ENCODE measurements around the gene TRMT2B.
"Not testable (repeated sequence)": the region's sequence is repeated elsewhere in the genome, so short reads cannot be mapped to it uniquely, and the experiment has no call there.

Gene TRMT2B

GRCh38 chrX:101078716-101079598 lies 27.0 kb upstream of the TRMT2B start, which contains the start of gene TMEM35A:
Gene TMEM35A, plus strand, starts transcription at chrX:101078879. Its CDS starts 124 bp downstream, at chrX:101079003.
- TF ChIP-seq CTCF (conservative IDR thresholded peaks at IDR 0.05) = no peak
- no peak within 1 kb of the TSS for H3K27ac ChIP-seq

GRCh38 chrX:101071582-101071981 lies 19.7 kb upstream of the TRMT2B start:
- no peak for TF ChIP-seq CTCF (conservative IDR thresholded peaks at IDR 0.05)
- no peak overlapping the region for H3K27ac ChIP-seq

GRCh38 chrX:101062176-101062575 lies 10.3 kb upstream of the TRMT2B start:
- no peak overlapping the region for H3K27ac ChIP-seq
- no peak for TF ChIP-seq CTCF (conservative IDR thresholded peaks at IDR 0.05)

- no peak for TF ChIP-seq CTCF (conservative IDR thresholded peaks at IDR 0.05)
- no peak overlapping the region for H3K27ac ChIP-seq
Measured at GRCh38 chrX:101057093-101057714, 5.3 kb upstream of the TRMT2B start.

- not testable (repeated sequence) for H3K27ac ChIP-seq
Measured at GRCh38 chrX:101056551-101056950, 4.6 kb upstream of the TRMT2B start.

- TF ChIP-seq CTCF (conservative IDR thresholded peaks at IDR 0.05) = no peak
- peak overlapping the region; percentile 50 for H3K27ac ChIP-seq
Measured at GRCh38 chrX:101051153-101051548, 760 bp downstream of the TRMT2B start.

GRCh38 chrX:101040197-101040596 lies 11.7 kb downstream of the TRMT2B start:
- TF ChIP-seq CTCF (conservative IDR thresholded peaks at IDR 0.05) = no peak

GRCh38 chrX:101037231-101037630 lies 14.7 kb downstream of the TRMT2B start:
- no peak overlapping the region for H3K27ac ChIP-seq
- TF ChIP-seq CTCF (conservative IDR thresholded peaks at IDR 0.05) = no peak

More at GRCh38 chrX:101040197-101040596, 11.7 kb downstream of the TRMT2B start:
- H3K27ac ChIP-seq = no peak overlapping the region
